Loucy (cell line): ENCODE measurements around the gene MEIOSIN.

ENCODE experiments used
- CTCF ChIP-seq: fragments of 200-600 bp; sonication (generic); conservative IDR thresholded peaks from 2 replicates; pipeline ENCODE4 v1.5.1; 2014; ENCODE audit warnings: mild to moderate bottlenecking, antibody characterized with exemption, low read length
- EZH2phosphoT487 ChIP-seq: fragments of 200-600 bp; IDR thresholded peaks from 2 replicates; pipeline ENCODE4 v1.6.1; 2018; ENCODE audit warnings: antibody characterized with exemption, mild to moderate bottlenecking, moderate library complexity, borderline replicate concordance

GRCh38 chr19:45786533-45786894 is 53.3 kb downstream of the MEIOSIN start:
- TF ChIP-seq CTCF (no peak), EZH2phosphoT487 (no peak)
